Measurements from ENCODE around the gene C10orf120.

The C10orf120 gene

DNA sequence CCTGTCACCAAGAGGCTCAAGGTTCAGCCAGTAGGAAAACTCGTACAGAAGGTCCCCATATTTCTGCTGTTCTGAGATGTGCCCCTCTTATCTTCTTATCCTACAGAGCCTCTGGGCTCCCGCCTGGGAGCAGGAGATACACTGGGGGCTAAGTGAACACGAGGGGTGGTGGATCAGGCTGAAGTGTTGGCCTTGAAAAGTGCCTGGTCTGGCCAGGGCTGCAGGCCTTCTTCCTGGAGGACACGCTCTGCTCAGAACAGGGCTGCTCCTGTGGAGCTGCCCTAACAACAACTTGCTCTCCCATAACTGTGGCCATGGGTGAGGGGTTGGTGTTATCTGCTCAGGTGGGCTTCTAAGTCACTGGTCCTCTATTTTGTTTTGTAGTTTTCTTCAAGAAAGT, 33.7 kb downstream of the C10orf120 start:
- H3K4me3 ChIP-seq (ENCODE audit: low read length, poor library complexity, severe bottlenecking): no peak overlapping the region
- no peak overlapping the region for H2AFZ ChIP-seq (ENCODE audit: low read length)
- no peaks in the 10 kb centered on the region for H3K79me2 ChIP-seq (ENCODE audit: insufficient read depth, low read length)
- H3K36me3 ChIP-seq (ENCODE audit: insufficient read depth, low read length): no peaks in the 10 kb centered on the region
- no peaks in the 10 kb centered on the region for H3F3A ChIP-seq (ENCODE audit: low read depth)
- no peak overlapping the region for H3K9ac ChIP-seq (ENCODE audit: low read depth, low read length, poor library complexity, severe bottlenecking)
- H3K9me3 ChIP-seq (ENCODE audit: insufficient read depth, low read depth, low read length): no peaks in the 10 kb centered on the region
- TF ChIP-seq EZH2phosphoT487 (IDR thresholded peaks at IDR 0.05; ENCODE audit: borderline replicate concordance): no peak
- TF ChIP-seq, protein P1, sequence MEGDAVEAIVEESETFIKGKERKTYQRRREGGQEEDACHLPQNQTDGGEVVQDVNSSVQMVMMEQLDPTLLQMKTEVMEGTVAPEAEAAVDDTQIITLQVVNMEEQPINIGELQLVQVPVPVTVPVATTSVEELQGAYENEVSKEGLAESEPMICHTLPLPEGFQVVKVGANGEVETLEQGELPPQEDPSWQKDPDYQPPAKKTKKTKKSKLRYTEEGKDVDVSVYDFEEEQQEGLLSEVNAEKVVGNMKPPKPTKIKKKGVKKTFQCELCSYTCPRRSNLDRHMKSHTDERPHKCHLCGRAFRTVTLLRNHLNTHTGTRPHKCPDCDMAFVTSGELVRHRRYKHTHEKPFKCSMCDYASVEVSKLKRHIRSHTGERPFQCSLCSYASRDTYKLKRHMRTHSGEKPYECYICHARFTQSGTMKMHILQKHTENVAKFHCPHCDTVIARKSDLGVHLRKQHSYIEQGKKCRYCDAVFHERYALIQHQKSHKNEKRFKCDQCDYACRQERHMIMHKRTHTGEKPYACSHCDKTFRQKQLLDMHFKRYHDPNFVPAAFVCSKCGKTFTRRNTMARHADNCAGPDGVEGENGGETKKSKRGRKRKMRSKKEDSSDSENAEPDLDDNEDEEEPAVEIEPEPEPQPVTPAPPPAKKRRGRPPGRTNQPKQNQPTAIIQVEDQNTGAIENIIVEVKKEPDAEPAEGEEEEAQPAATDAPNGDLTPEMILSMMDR (conservative IDR thresholded peaks at IDR 0.05; ENCODE audit: low read length): no peak
- no peaks in the 10 kb centered on the region for H3K4me1 ChIP-seq (ENCODE audit: insufficient read depth, low read length, poor library complexity, severe bottlenecking)
- no peaks in the 10 kb centered on the region for H3K9me2 ChIP-seq (replicated peaks; ENCODE audit: low read depth, low read length)
- H4K20me1 ChIP-seq (ENCODE audit: insufficient read depth, low read length, poor library complexity, severe bottlenecking): no peaks in the 10 kb centered on the region
- no peak overlapping the region for H3K4me2 ChIP-seq (ENCODE audit: low read depth, low read length, poor library complexity, severe bottlenecking)
- no peaks in the 10 kb centered on the region for H3K27me3 ChIP-seq (ENCODE audit: insufficient read depth, low read length, poor library complexity, severe bottlenecking)

DNA sequence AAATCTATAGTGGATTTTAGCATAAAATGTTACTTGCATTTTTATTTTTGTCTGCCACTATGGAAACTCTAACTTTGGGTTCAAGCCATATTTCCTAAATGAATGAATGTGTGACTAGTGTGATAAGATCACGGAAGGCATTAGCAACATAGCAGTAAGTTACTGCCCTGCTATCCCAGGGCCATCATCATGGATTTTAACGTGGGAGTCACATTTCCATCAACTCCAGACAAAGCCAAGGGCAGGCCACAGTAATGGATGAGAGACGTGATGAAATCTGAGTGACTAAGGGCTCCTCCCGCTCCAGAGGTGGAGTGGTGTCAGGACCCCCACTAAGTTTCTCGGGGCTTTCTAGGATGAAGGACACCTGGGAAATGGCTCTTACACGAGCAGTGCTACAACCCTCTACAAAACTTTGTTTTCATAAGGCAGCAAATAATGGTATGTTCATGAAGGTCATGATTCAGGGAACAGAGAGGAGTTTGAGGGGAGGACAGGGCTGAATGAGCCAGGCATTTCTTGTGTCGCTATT, 34.3 kb downstream of the C10orf120 start:
- Histone ChIP-seq H3K9me3 (ENCODE audit: insufficient read depth, low read depth, low read length) (no peaks in the 10 kb centered on the region), H3K36me3 (ENCODE audit: insufficient read depth, low read length) (no peaks in the 10 kb centered on the region), H3K9me2 (replicated peaks; ENCODE audit: low read depth, low read length) (no peaks in the 10 kb centered on the region), H3K4me2 (ENCODE audit: low read depth, low read length, poor library complexity, severe bottlenecking) (no peak overlapping the region), H3K4me1 (ENCODE audit: insufficient read depth, low read length, poor library complexity, severe bottlenecking) (no peaks in the 10 kb centered on the region), H3K79me2 (ENCODE audit: insufficient read depth, low read length) (no peaks in the 10 kb centered on the region), H2AFZ (ENCODE audit: low read length) (no peak overlapping the region), H3K27me3 (ENCODE audit: insufficient read depth, low read length, poor library complexity, severe bottlenecking) (no peaks in the 10 kb centered on the region), H3K9ac (ENCODE audit: low read depth, low read length, poor library complexity, severe bottlenecking) (no peak overlapping the region), H3F3A (ENCODE audit: low read depth) (no peaks in the 10 kb centered on the region), H4K20me1 (ENCODE audit: insufficient read depth, low read length, poor library complexity, severe bottlenecking) (no peaks in the 10 kb centered on the region), H3K4me3 (ENCODE audit: low read length, poor library complexity, severe bottlenecking) (no peak overlapping the region)
- no peak for TF ChIP-seq EZH2phosphoT487 (IDR thresholded peaks at IDR 0.05; ENCODE audit: borderline replicate concordance)
- TF ChIP-seq, protein P1 (conservative IDR thresholded peaks at IDR 0.05; ENCODE audit: low read length): no peak

DNA sequence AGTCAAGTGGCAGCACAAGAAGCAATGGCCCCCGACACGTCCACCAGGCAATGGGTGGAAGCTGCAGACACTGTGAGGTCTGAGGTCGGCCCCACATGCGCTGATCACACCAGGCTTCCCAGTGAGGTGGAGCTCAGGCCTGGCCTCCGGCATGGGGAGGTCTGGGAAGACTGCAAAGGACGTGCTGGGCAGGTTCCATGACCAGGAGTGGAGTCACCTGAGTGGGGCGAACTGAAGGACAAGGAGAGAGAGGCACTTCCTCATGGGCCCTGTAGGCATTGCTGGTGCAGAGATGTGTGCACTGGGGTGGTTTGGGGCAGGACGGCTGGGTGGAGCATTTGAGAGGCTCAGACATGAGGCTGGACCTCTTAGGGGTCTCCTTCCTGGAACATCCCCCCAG, 35.1 kb downstream of the C10orf120 start:
- Histone ChIP-seq H3K9me3 (ENCODE audit: insufficient read depth, low read depth, low read length) (no peaks in the 10 kb centered on the region), H2AFZ (ENCODE audit: low read length) (no peak overlapping the region), H3K4me1 (ENCODE audit: insufficient read depth, low read length, poor library complexity, severe bottlenecking) (no peaks in the 10 kb centered on the region), H4K20me1 (ENCODE audit: insufficient read depth, low read length, poor library complexity, severe bottlenecking) (no peaks in the 10 kb centered on the region), H3K27me3 (ENCODE audit: insufficient read depth, low read length, poor library complexity, severe bottlenecking) (no peaks in the 10 kb centered on the region), H3K4me2 (ENCODE audit: low read depth, low read length, poor library complexity, severe bottlenecking) (no peak overlapping the region), H3K79me2 (ENCODE audit: insufficient read depth, low read length) (no peaks in the 10 kb centered on the region), H3K4me3 (ENCODE audit: low read length, poor library complexity, severe bottlenecking) (no peak overlapping the region), H3K9me2 (replicated peaks; ENCODE audit: low read depth, low read length) (no peaks in the 10 kb centered on the region), H3K9ac (ENCODE audit: low read depth, low read length, poor library complexity, severe bottlenecking) (no peak overlapping the region), H3F3A (ENCODE audit: low read depth) (no peaks in the 10 kb centered on the region), H3K36me3 (ENCODE audit: insufficient read depth, low read length) (no peaks in the 10 kb centered on the region)
- TF ChIP-seq, protein P1 (conservative IDR thresholded peaks at IDR 0.05; ENCODE audit: low read length): no peak
- TF ChIP-seq EZH2phosphoT487 (IDR thresholded peaks at IDR 0.05; ENCODE audit: borderline replicate concordance): no peak
